Adrenal gland (tissue), 5 donors: ENCODE measurements around the gene BMPR1B.

Experiments used
- CTCF ChIP-seq, 6 experiments: fragments of 450-650 bp in 4 of 6; fragments of 200-600 bp in 2 of 6; sonication (generic) in 1 of 6; IDR thresholded peaks; 1 replicate in 5 of 6; 2 replicates in 1 of 6; pipeline versions ENCODE4 v1.5.1 to v1.8.0; 2016 to 2021; ENCODE audit warnings: antibody characterized with exemption in 6 of 6, mild to moderate bottlenecking in 2 of 6, moderate library complexity in 1 of 6
- POLR2A ChIP-seq, 2 donors: fragments of 450-650 bp; IDR thresholded peaks; one replicate each; pipeline ENCODE4 v1.6.1; 2017; ENCODE audit warnings: antibody characterized with exemption in 2 of 2, mild to moderate bottlenecking in 2 of 2, moderate library complexity in 1 of 2
- donor health status: DM: no; HTN: no; CAD: no.

GRCh38 chr4:94831607-94832006 is 73.9 kb downstream of the BMPR1B start:
- no peak for TF ChIP-seq CTCF (IDR thresholded peaks at IDR 0.05)
- TF ChIP-seq POLR2A (IDR thresholded peaks at IDR 0.05) = no peak
